ENCODE data around the gene DGCR2. TPM values are rescaled to one million over a fixed set of nuclear protein-coding genes. Genes with fewer than 3 reads are reported as not detected.
"Not testable (repeated sequence)": the region's sequence is repeated elsewhere in the genome, so short reads cannot be mapped to it uniquely, and the experiment has no call there.

DGCR2 gene
- total and polyA plus RNA-seq, 2 of the 8 experiments (the other 6 are each of a cell fraction or from before 2014, with no cell fraction given), result 42.3 to 62.2 TPM

GRCh38 chr22:19012308-19012986 lies 109.8 kb downstream of the DGCR2 start (continued):
- no peak for TF ChIP-seq PHF8 (conservative IDR thresholded peaks at IDR 0.05; ENCODE audit: low read depth, low read length)
- TF ChIP-seq CREB1 (IDR thresholded peaks at IDR 0.05), result no peak
- TF ChIP-seq TAF7 (optimal IDR thresholded peaks at IDR 0.05; ENCODE audit: borderline replicate concordance, low read depth, low read length), result no peak
- no peak for TF ChIP-seq EGR1 (IDR thresholded peaks at IDR 0.05; ENCODE audit: borderline replicate concordance, low read depth, low read length)
- no peak for TF ChIP-seq SP4 (IDR thresholded peaks at IDR 0.05; ENCODE audit: low read length)
- no peak for TF ChIP-seq ATF2 (IDR thresholded peaks at IDR 0.05; ENCODE audit: low read length)
- TF ChIP-seq GTF2F1 (IDR thresholded peaks at IDR 0.05; ENCODE audit: borderline replicate concordance, low read depth, low read length), result no peak
- TF ChIP-seq SP2 (IDR thresholded peaks at IDR 0.05; ENCODE audit: low read length), result no peak

GRCh38 chr22:19011611-19012010 lies 110.6 kb downstream of the DGCR2 start:
- H4K8ac ChIP-seq (ENCODE audit: extremely low read depth, insufficient read depth, low read length); H3K79me1 ChIP-seq (ENCODE audit: low read depth, low read length); DNase-seq (ENCODE audit: low read depth in 1 of 2, low spot score in 2 of 2); H3K9ac ChIP-seq (replicated peaks in 1 of 4; ENCODE audit: extremely low read depth in 1 of 4, low read depth in 3 of 4, low read length in 3 of 4); H2BK5ac ChIP-seq (ENCODE audit: low read depth, low read length); H2BK12ac ChIP-seq (ENCODE audit: low read depth, low read length); H3K27me3 ChIP-seq (replicated peaks in 1 of 4; ENCODE audit: control insufficient read depth in 3 of 4, extremely low read depth in 1 of 4, insufficient read depth in 3 of 4, low read length in 3 of 4); H3K36me3 ChIP-seq (ENCODE audit: control insufficient read depth in 2 of 4, insufficient read depth in 4 of 4, low read length in 3 of 4); H2AFZ ChIP-seq (ENCODE audit: low read length); H3K27ac ChIP-seq (ENCODE audit: low read depth, low read length); H2AK5ac ChIP-seq (ENCODE audit: low read depth, low read length); H3K4me2 ChIP-seq (ENCODE audit: insufficient read depth in 1 of 2, low read depth in 2 of 2, low read length in 2 of 2); H4K91ac ChIP-seq (replicated peaks; ENCODE audit: insufficient read length, low read length); H3K14ac ChIP-seq (ENCODE audit: insufficient read length); H2BK20ac ChIP-seq (ENCODE audit: low read length); H3K4me3 ChIP-seq (ENCODE audit: extremely low read depth in 1 of 4, insufficient read depth in 2 of 4, low read depth in 3 of 4, low read length in 4 of 4); H3K23ac ChIP-seq (ENCODE audit: insufficient read length); H3K56ac ChIP-seq (replicated peaks; ENCODE audit: insufficient read length, low read depth, low read length); H2BK15ac ChIP-seq (ENCODE audit: low read length); FAIRE-seq; POLR2A ChIA-PET (ENCODE audit: partially characterized antibody); H3K4me1 ChIP-seq (replicated peaks in 1 of 4; ENCODE audit: control insufficient read depth in 3 of 4, insufficient read depth in 4 of 4, low read length in 3 of 4); H2BK120ac ChIP-seq (replicated peaks; ENCODE audit: low read depth, low read length); H3K79me2 ChIP-seq (ENCODE audit: control insufficient read depth in 1 of 2, insufficient read depth in 2 of 2, low read length in 2 of 2); H4K5ac ChIP-seq (ENCODE audit: insufficient read length, low read depth, low read length); H3K4ac ChIP-seq (replicated peaks; ENCODE audit: insufficient read length, low read depth, low read length); H4K20me1 ChIP-seq (replicated peaks in 1 of 2; ENCODE audit: control insufficient read depth in 1 of 2, insufficient read depth in 2 of 2, low read length in 2 of 2); H3K9me3 ChIP-seq (ENCODE audit: insufficient read depth in 2 of 2, low read depth in 1 of 2, low read length in 1 of 2); H3K18ac ChIP-seq (ENCODE audit: extremely low read depth, low read length); H3K23me2 ChIP-seq (ENCODE audit: low read depth, low read length): not testable (repeated sequence)
- CTCF ChIA-PET (ENCODE audit: partially characterized antibody), result interaction anchor here (4.5 kb wide), 1 partner anchor 12 kb away, joined by 17 read pairs; no protein-coding TSS in a partner anchor
- 94% methylated on average over 9 of the region's 9 CpGs; no CpG with 5 or more reads in 1 of the 2 experiments for WGBS, 2 experiments (ENCODE audit: extremely low coverage in 1 of 2, insufficient coverage in 1 of 2, insufficient read length in 1 of 2, insufficient replicate concordance in 2 of 2, low coverage in 1 of 2, low lambda C conversion rate in 2 of 2, missing lambda C conversion rate in 1 of 2)

All from H1 (cell line).